Endodermal cell (in vitro differentiated cells): ENCODE data around the gene PCMTD2. TPM values are rescaled to one million over a fixed set of nuclear protein-coding genes. Genes with fewer than 3 reads are reported as not detected.
"Not testable (repeated sequence)": the region's sequence is repeated elsewhere in the genome, so short reads cannot be mapped to it uniquely, and the experiment has no call there.

Experiments used
- DNase-seq: peaks from one replicate; pipeline ENCODE4 v3.0.0-alpha.2; 2017
- H3K27ac ChIP-seq: 2 replicates; pipeline ENCODE4 v1.5.1; 2013; ENCODE audit warnings: mild to moderate bottlenecking, low read depth, low read length, moderate library complexity
- H3K27me3 ChIP-seq: 2 replicates; pipeline ENCODE4 v1.6.1; 2013; ENCODE audit warnings: mild to moderate bottlenecking, low read length, moderate library complexity; ENCODE audit not compliant: insufficient read depth, control insufficient read depth, poor library complexity, severe bottlenecking
- H3K36me3 ChIP-seq: 2 replicates; pipeline ENCODE4 v1.7.0; 2013; ENCODE audit warnings: mild to moderate bottlenecking, low read length, moderate library complexity; ENCODE audit not compliant: control insufficient read depth, insufficient read depth
- H3K4me1 ChIP-seq: one replicate; pipeline ENCODE4 v1.7.0; 2013; ENCODE audit warnings: low read length; ENCODE audit not compliant: control insufficient read depth, insufficient read depth
- H3K4me3 ChIP-seq: 2 replicates; pipeline ENCODE4 v1.5.1; 2013; ENCODE audit warnings: mild to moderate bottlenecking, low read length, moderate library complexity
- H3K9ac ChIP-seq: 2 replicates; pipeline ENCODE4 v1.6.1; 2013; ENCODE audit warnings: mild to moderate bottlenecking, low read length, moderate library complexity; ENCODE audit not compliant: poor library complexity, severe bottlenecking; ENCODE audit errors: extremely low read depth
- H3K9me3 ChIP-seq: 2 replicates; pipeline ENCODE4 v1.6.1; 2013; ENCODE audit warnings: mild to moderate bottlenecking, low read length, moderate library complexity; ENCODE audit not compliant: control insufficient read depth
- H3K27ac Mint-ChIP-seq: 2 replicates; pipeline ENCODE4 v1.8.0; 2020; ENCODE audit warnings: mixed read lengths
- H3K27me3 Mint-ChIP-seq: 2 replicates; pipeline ENCODE4 v1.8.0; 2021; ENCODE audit warnings: mild to moderate bottlenecking, mixed read lengths; ENCODE audit not compliant: insufficient read depth
- H3K36me3 Mint-ChIP-seq: 2 replicates; pipeline ENCODE4 v1.8.0; 2020; ENCODE audit warnings: low read depth, mixed read lengths
- H3K4me1 Mint-ChIP-seq: 2 replicates; pipeline ENCODE4 v1.8.0; 2020; ENCODE audit warnings: mixed read lengths
- H3K4me3 Mint-ChIP-seq: 2 replicates; pipeline ENCODE4 v1.8.0; 2020; ENCODE audit warnings: mild to moderate bottlenecking, moderate library complexity, mixed read lengths
- H3K9me3 Mint-ChIP-seq: 2 replicates; pipeline ENCODE4 v1.8.0; 2020; ENCODE audit warnings: mild to moderate bottlenecking, mixed read lengths
- WGBS, 2 experiments: methylation state at CpG; one replicate each; pipeline versions ENCODE4 v1.1.5 to v1.1.7; 2013; ENCODE audit warnings: missing lambda C conversion rate in 2 of 2, mixed read lengths in 1 of 2; ENCODE audit not compliant: insufficient coverage in 1 of 2, insufficient read length in 1 of 2; 5-methylcytosine and 5-hydroxymethylcytosine counted together
- total RNA-seq, 2 donors: library from RNA; stranded (reverse); fragmentation: NEBNext Ultra II Directional in 1 of 2; extraction: Animal tissue kit (Norgen Biotek cat#: 25700) in 1 of 2; gene quantifications; 2 replicates in 1 of 2; 3 replicates in 1 of 2; pipeline ENCODE4 v1.2.1, GENCODE V29; 2021

The PCMTD2 gene
- total RNA-seq, 2 donors from 2014 or later = 145 to 158 TPM

- H3K4me3 ChIP-seq, H3K4me1 ChIP-seq, H3K4me1 Mint-ChIP-seq, H3K27ac ChIP-seq, DNase-seq, H3K27ac Mint-ChIP-seq, H3K36me3 ChIP-seq, H3K36me3 Mint-ChIP-seq, H3K9me3 ChIP-seq, H3K9ac ChIP-seq, H3K9me3 Mint-ChIP-seq: not testable (repeated sequence)
- H3K27me3 ChIP-seq = peaks cover 44% of the 10 kb centered on the region
- WGBS, 2 experiments = 95 to 100% methylated on average over 1 to 6 of the region's 8 CpGs
- H3K4me3 Mint-ChIP-seq = peak overlapping the region; percentile 23
- peaks cover 39% of the 10 kb centered on the region for H3K27me3 Mint-ChIP-seq
Observed at GRCh38 chr20:64318056-64318455, 62.5 kb downstream of the PCMTD2 start.

- H3K4me1 ChIP-seq, DNase-seq, H3K9me3 Mint-ChIP-seq, H3K4me1 Mint-ChIP-seq, H3K9me3 ChIP-seq, H3K4me3 ChIP-seq, H3K36me3 ChIP-seq, H3K27ac ChIP-seq, H3K36me3 Mint-ChIP-seq, H3K4me3 Mint-ChIP-seq, H3K27ac Mint-ChIP-seq, H3K9ac ChIP-seq: not testable (repeated sequence)
- H3K27me3 ChIP-seq = peaks cover 50% of the 10 kb centered on the region
- 61 to 78% methylated on average over 5 to 7 of the region's 7 CpGs for WGBS, 2 experiments
- peaks cover 45% of the 10 kb centered on the region for H3K27me3 Mint-ChIP-seq
Observed at GRCh38 chr20:64322031-64322789, 66.7 kb downstream of the PCMTD2 start.

Other genes with a start within 250 kb of the PCMTD2 start
- 1 to 10 TPM; 4.0 to 4.1 TPM for gene C20orf204, start 219.6 kb upstream of the PCMTD2 start, total RNA-seq
- 1 to 10 TPM; 2.3 to 2.8 TPM for gene SOX18, start 206.1 kb upstream of the PCMTD2 start, total RNA-seq
- gene TCEA2, start 192.6 kb upstream of the PCMTD2 start, total RNA-seq = 100 to 1,000 TPM in 1 of 2 donors, 10 to 100 TPM in 1; 64.3 to 110 TPM
- 10 to 100 TPM; 14.6 to 15.8 TPM for gene RGS19, start 176.2 kb upstream of the PCMTD2 start, total RNA-seq
- gene OPRL1, start 175.7 kb upstream of the PCMTD2 start, total RNA-seq = 1 to 10 TPM; 4.1 to 5.5 TPM
- gene LKAAEAR1, start 171.3 kb upstream of the PCMTD2 start, total RNA-seq = not detected
- gene NPBWR2, start 148.2 kb upstream of the PCMTD2 start, total RNA-seq = not detected
- gene MYT1, start 91.3 kb upstream of the PCMTD2 start, total RNA-seq = 1 to 10 TPM; 2.4 to 4.5 TPM